Esophagus muscularis mucosa (tissue), 4 donors: ENCODE measurements around the gene TMEM88.
"Not testable (repeated sequence)": the region's sequence is repeated elsewhere in the genome, so short reads cannot be mapped to it uniquely, and the experiment has no call there.

Experiments
- CTCF ChIP-seq, 3 experiments: fragments of 200-600 bp in 2 of 3; fragments of 450-650 bp in 1 of 3; sonication (generic) in 2 of 3; IDR thresholded peaks; one replicate each; pipeline ENCODE4 v1.5.1; 2017 to 2019; ENCODE audit warnings: antibody characterized with exemption in 3 of 3, mild to moderate bottlenecking in 2 of 3, moderate library complexity in 1 of 3
- EP300 ChIP-seq: sonication (generic); formaldehyde crosslinking; IDR thresholded peaks from one replicate; pipeline ENCODE4 v1.6.1; 2017; ENCODE audit warnings: antibody characterized with exemption
- POLR2A ChIP-seq: fragments of 450-650 bp; IDR thresholded peaks from one replicate; pipeline ENCODE4 v1.6.1; 2017; ENCODE audit warnings: antibody characterized with exemption, moderate library complexity, mild to moderate bottlenecking, low read depth
- POLR2AphosphoS5 ChIP-seq, 2 donors: sonication (generic); formaldehyde crosslinking; IDR thresholded peaks; one replicate each; pipeline ENCODE4 v1.6.1; 2017; ENCODE audit warnings: antibody characterized with exemption in 2 of 2

- TF ChIP-seq CTCF (IDR thresholded peaks at IDR 0.05); POLR2AphosphoS5 (IDR thresholded peaks at IDR 0.05); POLR2A; EP300: not testable (repeated sequence)
Measured at GRCh38 chr17:7864384-7864783, 9.5 kb downstream of the TMEM88 start.
